ENCODE data around the gene AGL.
"Not testable (repeated sequence)": the region's sequence is repeated elsewhere in the genome, so short reads cannot be mapped to it uniquely, and the experiment has no call there.

Gene AGL

DNA sequence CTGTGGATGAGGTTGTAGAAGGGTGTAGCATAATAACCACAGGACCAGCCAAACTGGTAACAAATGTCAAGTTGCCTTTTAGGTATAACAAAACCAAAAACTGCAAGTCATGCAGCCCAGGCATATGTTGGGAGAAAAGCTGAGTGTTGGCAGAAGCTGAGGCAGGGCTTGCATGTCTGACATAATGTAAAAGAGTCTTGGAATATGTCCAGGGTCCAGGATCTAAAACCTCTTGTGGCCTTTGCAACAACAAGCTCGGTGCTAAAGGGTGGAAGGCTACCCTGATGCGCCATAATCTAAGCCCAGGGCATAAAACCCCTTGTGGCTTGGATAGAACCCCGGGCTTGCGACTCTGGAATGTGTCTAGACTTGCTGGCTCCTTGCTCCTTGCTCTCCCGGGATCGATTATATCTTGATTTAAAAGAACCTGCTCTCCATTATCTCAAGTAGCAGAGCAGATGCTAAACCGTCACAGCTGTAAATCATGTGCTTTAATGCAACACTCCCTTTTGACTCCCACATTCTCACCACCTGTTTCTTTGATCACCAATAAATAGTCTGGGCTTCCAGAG lies 93.1 kb downstream of the AGL start:
- DNase-seq (ENCODE audit: low read depth in 2 of 2): peak; percentile 49 to 62

DNA sequence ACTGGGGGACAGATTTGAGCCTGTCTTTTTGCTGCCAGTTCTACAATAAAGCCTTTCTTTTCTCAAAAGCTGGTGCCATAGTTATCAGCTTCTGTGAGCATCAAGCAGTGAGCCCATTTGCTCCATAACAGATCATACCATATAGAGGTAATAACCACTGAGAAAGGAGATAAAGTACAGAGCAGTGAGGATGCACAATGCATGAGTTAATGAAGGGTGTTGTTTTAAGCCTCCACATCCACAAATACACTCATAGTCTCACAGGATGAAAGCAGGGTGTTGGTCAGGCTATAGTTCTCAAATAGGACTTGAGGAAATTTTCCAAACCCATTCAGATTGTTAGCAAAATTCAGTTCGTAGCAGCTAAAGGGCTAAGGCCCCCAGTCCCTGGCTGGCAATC lies 94.0 kb downstream of the AGL start:
- DNase-seq (ENCODE audit: low read depth in 2 of 2): no peak

DNA sequence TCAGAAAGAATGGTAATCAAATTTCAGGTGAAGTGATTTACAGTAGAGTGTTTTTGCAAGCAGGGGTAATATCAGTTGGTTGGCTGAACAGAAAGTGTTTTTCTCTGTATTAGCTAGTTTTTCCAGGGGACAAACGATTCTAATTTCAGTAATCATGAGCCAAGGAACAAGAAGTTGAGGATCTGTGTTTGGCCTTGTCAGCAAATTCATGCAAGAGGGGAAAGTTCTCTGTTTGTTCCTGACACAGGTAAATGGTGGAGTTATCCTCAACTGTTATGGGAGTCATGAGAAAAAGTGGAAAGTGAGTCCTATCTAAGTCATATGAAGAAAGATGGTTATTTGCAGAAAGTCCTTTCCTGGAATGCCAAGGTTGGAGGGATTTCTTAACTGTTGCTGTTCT lies 95.0 kb downstream of the AGL start:
- no peak for DNase-seq (ENCODE audit: low read depth in 2 of 2)

DNA sequence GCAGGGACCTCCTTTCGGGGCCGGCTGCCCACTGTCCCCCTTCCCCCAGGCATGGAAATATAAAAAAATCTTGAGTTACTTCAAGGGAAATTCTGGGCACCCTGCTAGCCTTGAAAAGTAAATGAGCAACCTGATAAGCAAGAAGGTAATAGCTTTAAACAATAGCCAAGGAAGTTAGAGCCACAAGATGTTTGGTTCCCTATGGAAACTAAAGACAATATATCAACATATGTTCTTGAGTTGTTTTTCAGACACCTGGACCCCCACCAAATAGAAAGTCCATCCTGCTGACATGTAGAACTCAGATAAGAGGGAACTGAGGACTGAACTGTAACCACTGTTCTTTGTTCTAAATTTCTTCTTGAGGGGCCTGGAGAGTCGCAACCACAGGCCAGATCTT lies 100.3 kb downstream of the AGL start:
- no peak for DNase-seq (ENCODE audit: low read depth in 2 of 2)

DNA sequence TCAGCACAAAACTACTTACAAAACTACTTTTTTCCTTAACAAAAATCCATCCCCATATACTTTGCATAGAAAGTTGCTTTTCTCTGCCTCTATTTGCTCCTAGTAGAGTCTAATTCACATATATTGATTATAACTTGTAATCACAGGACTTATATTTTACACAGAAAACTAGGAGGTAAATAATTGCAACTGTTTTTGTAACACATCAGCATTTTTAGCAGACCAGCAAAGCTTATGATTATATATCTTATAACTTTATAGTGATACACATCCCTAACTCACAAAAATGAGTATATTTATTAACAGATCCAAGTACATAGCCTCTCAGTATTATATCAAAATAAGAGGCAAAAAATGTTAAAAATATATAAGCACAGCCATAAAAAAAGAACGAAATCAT lies 102.4 kb downstream of the AGL start:
- DNase-seq (ENCODE audit: low read depth in 2 of 2): no peak

DNA sequence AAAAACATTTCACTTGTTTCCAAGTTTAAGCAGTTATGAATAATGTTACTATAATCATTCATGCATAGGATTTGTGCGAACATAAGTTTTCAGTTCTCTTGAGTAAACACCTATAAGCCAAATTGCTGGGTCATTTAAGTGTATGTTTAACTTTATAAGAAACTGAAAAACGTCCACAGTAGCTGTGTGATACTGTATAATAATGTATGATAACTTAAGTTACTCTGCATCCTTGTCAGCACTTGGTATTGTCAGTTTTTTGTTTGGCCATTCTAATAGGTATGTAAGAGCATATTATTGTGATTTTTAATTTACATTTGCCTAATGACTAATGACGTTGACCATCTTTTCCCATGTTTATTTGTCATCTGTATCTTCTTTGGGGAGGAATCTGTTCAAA lies 105.2 kb downstream of the AGL start:
- no peak for DNase-seq (ENCODE audit: low read depth in 2 of 2)

DNA sequence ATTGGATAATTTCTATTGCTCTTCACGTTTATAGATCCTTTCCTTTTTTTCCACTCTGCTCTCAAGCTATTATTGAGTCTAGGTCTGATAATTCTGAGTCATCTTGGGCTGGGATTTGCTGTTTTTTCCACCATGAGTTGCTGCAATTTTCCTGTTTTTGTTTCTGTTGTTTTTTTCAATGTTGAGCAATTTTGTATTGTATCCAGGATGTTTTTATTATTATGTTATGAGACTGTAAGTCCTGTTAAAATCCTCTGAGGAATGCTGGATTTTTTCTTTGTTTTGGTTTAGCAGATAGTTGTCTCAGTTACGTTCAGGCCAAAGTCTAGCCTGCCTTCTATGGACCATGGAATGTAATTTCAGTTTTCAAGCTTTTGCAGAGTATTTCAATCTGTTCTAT lies 106.6 kb downstream of the AGL start:
- DNase-seq (ENCODE audit: low read depth in 2 of 2): no peak

DNA sequence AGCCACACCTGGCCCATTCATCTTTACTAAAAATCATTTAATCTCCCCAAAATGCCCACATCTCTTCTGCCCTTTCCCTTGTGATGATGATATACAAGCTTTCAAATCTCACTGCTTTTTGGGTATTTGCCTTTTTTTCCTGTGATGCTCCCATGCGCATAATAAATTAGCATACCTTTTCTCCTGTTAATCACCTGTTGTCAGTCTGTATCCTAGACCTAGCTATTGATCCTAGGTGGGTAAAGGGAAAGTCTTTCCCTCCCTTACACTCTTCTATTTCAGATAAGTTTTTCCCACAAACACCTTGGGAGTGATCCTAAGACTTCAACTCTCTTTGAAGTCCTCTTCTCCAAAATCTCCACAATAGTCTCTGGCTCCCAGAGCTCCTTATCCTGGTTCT lies 107.7 kb downstream of the AGL start:
- no peak for DNase-seq (ENCODE audit: low read depth in 2 of 2)

DNA sequence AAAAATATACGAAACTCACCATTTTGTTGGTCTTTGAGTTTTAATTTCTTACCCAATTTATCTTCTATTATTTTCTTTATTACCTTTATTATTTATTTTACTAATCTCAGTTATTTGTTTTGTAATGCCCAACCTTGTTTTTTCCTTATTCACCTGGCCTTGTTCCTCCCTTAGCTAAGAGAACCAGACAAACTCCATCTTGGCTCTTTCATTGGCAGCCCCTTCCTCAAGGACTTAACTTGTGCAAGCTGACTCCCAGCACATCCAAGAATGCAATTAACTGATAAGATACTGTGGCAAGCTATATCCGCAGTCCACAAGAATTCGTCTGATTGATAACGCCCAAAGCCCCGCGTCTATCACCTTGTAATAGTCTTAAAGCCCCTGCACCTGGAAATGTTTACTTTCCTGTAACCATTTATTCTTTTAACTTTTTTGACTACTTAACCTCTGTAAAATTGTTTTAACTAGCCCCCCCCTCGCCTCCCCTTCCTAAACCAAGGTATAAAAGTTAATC lies 109.1 kb downstream of the AGL start:
- not testable (repeated sequence) for DNase-seq (ENCODE audit: low read depth in 2 of 2)

DNA sequence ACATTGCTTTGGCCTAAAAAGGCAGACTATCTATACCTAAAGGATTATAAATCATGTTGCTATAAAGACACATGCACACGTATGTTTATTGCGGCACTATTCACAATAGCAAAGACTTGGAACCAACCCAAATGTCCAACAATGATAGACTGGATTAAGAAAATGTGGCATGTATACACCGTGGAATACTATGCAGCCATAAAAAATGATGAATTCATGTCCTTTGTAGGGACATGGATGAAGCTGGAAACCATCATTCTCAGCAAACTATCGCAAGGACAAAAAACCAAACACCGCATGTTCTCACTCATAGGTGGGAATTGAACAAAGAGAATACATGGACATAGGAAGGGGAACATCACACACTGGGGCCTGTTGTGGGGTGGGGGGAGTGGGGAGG lies 110.1 kb downstream of the AGL start:
- not testable (repeated sequence) for DNase-seq (ENCODE audit: low read depth in 2 of 2)

DNA sequence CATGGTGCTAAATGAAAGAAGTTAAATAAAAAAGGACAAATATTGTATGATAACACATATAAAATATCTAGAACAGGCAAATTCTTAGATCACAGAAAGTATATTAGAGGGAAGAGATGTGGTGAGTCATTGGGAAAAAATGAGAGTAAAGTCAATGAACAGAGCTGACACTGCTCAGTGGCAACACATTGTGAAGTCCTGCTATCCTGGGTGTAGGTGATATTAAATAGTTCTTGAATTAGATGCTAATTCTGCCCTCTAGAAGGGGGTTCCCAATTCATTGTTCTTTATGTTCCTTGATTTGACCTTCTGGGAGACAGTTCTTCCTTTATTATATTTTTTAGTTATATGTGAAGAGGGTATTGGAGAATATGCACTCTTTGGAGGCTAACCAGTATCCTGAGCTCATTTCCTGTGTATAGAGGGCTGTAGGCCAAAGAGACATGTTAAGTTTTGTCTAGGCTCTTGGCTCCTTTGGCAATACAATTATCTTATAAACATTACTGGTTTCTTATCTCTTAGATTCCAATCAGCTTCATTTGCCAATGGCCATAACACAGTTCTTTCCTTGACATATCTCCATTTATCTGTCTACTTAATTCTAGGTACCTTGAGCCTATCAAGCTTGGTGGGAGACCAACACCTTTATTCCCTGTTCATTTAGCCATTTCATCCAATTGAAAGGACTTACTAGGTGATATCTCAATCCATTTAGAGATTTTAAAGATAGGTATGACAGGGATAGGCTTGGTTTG lies 113.1 kb downstream of the AGL start:
- DNase-seq (ENCODE audit: low read depth in 2 of 2): no peak

DNA sequence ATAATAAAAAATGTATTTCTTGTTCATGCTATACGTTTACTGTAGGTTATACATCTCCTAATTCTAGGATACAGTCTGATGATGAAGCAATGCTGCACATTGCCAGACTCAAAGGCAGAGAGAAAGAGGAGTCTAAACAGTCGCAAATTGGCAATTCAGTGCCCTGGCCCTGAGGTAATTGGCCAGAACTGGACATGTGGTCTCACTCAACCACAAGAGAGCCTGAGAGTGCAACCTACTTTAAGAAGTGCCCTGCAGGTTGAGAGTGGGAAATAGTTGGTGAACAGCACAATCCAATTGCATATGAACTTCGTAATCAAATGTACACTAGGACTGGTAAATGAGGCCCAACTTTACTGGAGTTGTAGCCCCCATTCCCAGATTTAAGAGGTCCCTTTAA lies 114.6 kb downstream of the AGL start:
- no peak for DNase-seq (ENCODE audit: low read depth in 2 of 2)

DNA sequence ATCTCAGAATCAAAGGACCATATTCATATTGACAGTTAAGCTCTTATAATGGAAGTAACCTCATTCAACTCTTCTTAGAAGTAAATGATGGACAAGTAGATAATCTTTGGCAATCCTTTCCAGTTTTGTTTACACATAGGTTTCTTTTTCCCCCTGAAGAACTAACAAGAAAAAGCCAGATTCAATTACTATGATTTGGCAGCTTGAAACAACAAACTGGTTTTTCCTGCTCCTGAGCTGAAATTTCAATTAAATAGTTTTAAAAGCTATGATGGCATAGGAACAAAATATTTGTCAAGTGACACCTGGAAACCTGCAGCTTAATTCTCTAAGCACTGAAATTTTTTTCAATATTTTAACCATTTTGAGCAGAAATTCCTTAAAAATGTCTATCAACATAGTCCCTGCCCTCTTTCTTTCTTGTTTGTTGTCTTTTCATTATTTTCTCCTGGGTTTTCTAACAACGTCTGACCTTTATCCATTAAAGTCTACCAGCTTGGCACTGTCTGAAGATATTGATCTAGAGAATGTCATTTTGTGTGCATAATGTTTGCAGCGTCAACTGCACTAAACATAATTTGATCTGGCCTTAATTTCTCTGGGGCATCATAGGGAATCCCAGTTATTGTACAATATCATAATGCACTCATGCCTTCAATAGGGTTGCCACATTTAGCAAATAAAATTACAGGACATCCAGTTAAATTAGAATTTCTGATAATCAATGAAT lies 115.7 kb downstream of the AGL start:
- no peak for DNase-seq (ENCODE audit: low read depth in 2 of 2)

DNA sequence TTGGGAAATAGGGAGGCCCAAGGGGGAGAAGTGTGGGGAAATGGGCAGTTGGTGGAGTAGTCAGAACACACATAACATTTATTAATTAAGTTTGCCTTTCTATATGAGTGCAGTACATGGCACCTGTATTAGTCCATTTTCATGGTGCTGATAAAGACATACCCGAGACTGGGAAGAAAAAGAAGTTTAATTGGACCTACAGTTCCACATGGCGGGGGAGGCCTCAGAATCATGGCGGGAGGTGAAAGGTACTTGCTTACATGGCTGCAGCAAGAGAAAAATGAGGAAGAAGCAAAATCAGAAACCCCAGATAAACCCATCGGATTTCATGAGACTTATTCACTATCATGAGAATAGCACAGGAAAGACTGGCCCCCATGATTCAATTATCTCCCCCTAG lies 118.1 kb downstream of the AGL start:
- DNase-seq (ENCODE audit: low read depth in 2 of 2): no peak

DNA sequence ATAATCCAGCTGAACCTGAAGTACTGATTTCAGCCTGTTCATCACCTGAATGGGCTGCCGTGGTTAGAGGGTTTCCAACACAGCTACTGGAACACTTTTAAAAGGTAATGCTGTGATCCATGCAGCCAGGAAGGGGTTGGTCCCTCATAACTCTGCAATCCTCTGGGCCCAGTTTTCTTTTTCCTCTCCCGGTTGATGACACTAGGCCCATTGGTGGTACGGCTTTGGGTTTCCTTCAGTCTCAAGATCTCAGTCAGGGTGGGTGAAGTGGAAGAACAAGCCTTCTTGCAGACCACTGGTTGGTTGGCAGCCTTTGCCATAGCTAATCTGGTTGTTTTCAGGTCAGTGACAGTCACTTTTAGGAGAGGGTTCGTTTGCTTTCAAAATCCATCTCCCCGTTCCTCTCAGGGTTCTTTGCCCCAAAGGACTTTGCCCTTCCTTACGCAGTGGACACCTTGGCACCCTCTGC lies 119.1 kb downstream of the AGL start:
- no peak for DNase-seq (ENCODE audit: low read depth in 2 of 2)

DNA sequence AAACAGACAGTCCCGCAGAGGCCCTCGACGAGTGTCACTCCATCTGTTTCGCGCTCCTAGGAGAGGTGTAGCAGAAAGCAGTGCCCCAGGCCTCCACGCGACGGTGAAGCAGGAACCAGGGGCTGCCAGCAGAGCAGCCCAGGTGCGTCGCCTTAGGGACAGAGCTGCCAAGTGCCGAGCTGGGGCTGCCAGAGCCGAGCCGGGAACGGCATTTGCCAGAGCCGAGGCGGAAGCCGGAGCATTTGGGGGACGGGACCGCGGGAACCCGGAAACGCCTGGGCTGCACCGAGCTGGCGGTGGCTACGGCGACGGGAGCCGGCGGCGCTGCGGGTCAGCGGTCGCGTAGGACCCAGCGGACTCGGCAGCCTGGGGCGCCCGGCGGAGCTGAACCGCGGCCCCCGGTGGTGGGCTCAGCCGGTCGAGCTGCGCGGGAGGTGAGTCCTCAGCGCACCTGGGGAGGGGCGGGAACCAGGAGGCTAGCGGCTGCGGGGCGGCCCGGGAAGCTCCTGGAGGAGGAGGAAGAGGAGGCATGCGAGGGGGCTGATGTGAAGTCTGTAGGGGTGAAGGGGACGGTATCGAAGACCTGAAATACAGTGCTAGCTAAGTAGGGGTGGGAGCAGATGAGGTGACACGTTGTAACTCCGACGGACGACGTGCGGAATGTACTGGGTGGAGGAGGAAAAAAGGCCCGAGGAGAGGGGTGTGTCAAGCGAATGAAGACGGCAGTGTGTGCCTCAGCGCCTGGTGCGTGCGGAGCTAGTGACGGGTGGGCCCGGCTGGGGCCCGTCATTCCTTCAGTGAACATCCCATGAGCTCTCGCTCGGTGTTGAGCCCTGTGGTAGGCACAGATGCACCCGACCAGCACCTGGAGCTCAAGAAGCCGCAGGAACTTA lies 119.8 kb downstream of the AGL start, which contains the start of gene SLC35A3:
SLC35A3 (plus strand) TSS at position 268 of the 893 bp plus-strand sequence. CDS start 23,559 bp downstream, outside the sequence.
- peak in 1 of 2 experiments; percentile 27 for DNase-seq (ENCODE audit: low read depth in 2 of 2)

DNA sequence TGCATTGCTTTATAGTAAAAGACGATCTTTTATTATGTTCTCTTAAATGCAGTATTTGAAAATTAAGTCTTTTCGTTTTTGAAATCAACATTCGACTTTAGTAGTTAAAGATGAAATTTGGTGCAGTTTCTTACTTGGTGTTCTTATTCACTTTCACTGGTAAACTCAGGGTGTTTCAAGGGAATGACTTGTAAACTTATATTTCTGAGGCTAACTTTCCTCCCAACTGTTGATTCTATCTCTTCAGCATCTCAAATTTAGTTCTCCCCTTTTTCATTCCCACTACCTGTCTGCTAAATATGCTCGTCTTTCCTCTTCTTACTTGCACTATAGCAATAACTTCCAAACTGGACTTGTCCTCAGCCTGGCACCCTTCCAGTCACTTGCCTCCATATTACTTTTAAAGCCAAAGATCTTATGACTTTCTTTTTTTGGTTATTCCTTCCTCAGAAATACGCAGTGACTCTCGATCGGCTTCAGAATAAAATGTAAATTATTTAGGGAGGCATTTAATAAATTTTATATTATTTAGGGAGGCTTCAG lies 120.6 kb downstream of the AGL start:
- no peak for DNase-seq (ENCODE audit: low read depth in 2 of 2)

DNA sequence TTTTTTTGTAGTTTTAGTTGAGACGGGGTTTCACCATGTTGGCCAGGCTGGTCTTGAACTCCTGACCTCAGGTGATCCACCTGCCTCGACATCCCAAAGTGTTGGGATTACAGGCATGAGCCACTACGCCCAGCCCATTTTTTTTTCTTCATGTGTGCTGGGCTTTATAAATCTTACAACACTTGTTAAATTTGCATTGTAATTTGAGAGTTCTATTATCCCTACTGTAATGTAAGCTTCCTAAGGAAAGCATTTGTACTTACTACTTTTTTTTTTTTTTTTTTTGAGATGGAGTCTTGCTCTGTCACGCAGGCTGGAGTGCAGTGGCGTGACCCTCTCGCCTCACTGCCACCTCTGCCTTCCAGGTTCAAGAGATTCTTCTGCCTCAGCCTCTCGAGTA lies 121.9 kb downstream of the AGL start:
- not testable (repeated sequence) for DNase-seq (ENCODE audit: low read depth in 2 of 2)
